ENCODE results near the gene RGPD6.
"Not testable (repeated sequence)": the region's sequence is repeated elsewhere in the genome, so short reads cannot be mapped to it uniquely, and the experiment has no call there.

Gene RGPD6

GRCh38 chr2:110481200-110481599, 95.8 kb downstream of the RGPD6 start:
- not testable (repeated sequence) for DNase-seq (ENCODE audit: low spot score)

GRCh38 chr2:110480084-110480483, 96.9 kb downstream of the RGPD6 start:
- not testable (repeated sequence) for DNase-seq (ENCODE audit: low spot score)

- not testable (repeated sequence) for DNase-seq (ENCODE audit: low spot score)
These were observed 99.7 kb downstream of the RGPD6 start for GRCh38 chr2:110477370-110477769.

DNA sequence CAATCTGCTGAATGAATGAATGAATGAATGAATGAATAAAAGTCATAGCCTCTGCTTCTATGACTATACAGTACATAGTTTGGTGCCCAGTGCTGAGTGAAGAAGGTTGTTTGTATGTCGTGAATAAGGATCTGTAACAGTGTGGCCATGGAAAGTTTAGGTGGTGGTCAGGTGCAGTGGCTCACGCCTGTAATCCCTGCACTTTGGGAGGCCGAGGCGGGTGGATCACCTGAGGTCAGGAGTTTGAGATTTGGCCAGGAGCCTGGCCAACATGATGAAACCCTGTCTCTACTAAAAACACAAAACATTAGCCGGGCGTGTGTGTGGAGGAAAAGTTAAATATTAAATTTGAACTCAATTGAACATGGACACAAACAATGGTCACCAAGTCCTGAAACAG, 100.1 kb downstream of the RGPD6 start:
- not testable (repeated sequence) for DNase-seq (ENCODE audit: low spot score)

DNA sequence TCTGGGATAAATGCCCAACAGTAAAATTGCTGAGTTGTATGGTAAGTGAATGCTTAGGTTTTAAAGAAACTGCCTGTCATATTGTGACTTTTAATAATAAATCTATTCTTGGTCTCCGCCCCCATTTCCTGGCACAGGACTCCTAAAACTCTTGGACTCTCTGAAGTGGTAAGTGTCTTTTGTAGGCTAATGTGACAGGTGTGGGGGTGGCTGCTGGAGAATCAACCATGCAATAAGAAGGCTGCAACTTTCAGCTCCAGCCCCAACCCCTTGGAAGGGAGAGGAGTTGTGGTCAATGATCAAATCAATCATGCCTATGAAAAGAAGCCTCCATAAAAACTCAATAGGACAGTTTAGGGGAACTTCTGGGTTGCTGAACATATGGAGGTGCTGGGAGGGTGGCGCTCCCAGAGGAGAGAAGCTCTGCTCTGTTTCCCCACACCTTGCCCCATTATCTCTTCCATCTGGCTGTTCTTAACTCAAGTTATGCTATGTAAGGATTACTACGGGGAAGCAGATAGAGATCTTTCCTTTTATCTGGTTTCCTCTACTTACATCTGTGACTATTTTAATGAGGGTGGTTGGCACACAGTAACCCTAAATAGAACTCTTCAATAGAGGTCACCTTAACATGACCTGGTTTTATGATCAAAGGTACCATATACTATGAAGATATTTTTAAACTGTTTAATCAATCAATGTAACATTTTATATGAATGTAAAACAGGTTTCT, 101.2 kb downstream of the RGPD6 start:
- not testable (repeated sequence) for DNase-seq (ENCODE audit: low spot score)

DNA sequence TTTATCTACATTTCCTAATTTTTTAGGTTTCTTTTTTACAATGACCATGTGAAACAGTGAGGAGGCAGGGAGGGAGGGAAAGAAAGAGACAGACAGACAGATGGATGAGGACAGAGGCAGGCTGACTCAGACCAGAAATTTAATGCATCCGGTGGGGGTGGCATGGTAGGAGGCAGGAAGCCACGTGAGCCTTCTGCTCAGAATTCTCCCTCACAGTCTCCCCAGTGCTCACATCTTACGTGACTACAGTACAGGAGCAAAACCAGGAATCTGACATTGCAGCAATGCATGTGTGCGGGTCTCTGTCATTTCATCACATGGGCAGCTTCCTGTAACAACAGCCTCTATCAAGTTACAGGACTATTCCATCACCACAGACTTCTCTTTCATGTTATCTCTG, 102.1 kb downstream of the RGPD6 start:
- DNase-seq (ENCODE audit: low spot score), result not testable (repeated sequence)

DNA sequence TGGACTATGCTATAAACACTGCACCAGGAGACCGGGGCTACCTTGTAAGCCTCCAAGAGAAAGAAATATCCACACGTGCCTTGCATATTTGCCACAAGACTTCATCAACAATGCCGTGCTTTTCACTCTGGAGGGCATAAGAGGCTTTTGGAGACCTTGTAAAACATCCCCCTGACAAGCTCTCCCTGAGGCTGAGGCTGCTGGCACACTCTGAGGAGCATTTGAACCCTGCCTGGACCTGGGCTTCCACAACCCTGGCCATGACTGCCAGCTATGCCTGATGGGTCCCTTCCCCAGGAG, 104.0 kb downstream of the RGPD6 start:
- DNase-seq (ENCODE audit: low spot score), result not testable (repeated sequence)

DNA sequence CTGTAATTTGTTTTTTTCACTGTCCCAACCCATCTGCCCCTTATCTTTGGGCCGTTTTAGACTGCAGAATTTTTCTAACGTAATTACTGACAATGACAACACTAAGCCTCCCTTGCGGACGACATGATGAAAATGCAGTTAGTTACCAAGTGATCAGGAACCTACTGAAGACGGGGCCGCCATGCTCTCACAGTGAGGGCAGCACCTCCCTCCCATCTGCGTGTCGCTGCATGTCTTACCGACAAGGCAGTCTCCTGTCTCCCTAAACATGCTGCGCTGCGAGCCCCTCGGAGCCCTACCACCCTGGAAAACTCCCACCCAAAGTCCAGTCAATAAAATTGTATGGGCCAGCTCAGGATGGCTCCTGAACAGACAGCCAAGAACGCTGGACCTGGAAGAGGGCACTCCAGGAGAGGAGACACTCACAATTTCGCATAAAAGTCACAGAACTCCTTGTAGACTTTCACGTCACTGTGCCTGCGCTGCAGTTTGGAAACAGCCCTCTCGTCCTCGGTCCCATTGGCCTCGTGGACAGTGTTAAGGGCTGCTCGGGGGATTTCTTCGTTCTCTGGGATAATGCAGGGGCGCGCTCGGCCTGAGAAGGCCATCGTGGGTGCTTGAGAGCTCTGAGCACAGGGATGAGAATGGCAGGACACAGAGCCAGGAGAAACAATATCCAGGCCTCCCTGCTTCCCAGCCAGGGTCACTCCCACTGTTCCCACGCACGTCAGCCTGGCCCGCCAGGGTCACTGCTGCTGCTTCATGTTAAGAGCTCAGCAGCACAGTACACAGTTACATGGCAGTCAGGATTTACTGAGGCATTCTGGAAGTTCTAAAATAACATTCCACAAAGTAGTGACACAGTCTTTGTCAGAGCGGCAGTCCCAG, 104.6 kb downstream of the RGPD6 start, which contains the start of gene LIMS4:
TSS of gene LIMS4 (minus strand) at position 646 of the 888 bp plus-strand sequence. CDS start at position 608, 38 bp downstream.
- not testable (repeated sequence) for DNase-seq (ENCODE audit: low spot score)

- not testable (repeated sequence) for DNase-seq (ENCODE audit: low spot score)
These were observed 108.1 kb downstream of the RGPD6 start for GRCh38 chr2:110468921-110469320.

DNA sequence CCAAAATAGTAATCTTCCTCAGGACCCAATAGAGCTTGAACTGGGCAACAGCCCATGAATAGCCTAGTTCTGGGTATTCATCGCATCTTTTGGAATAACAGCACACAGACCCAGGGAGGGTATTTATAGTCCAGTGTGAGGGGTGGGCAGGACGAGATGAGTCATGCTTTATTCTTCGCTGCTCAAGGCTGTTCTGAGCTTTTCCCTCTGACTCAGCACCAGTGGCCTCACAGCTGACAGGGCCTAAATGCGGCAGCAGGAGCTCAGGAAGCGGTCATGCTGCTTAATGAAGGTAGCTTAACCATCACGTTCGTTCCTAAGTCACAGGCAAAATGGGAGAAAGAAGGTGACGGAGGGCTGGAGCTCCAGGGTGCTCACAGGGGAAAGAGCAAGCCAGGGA, 111.7 kb downstream of the RGPD6 start:
- DNase-seq (ENCODE audit: low spot score), result not testable (repeated sequence)

Data from activated CD4-positive, alpha-beta T cell treated with anti-CD3 and anti-CD28 coated beads, Interleukin-2, Interleukin-4, amounts not matched to agents 100 ng/mL and 50 ng/mL, durations not matched to agents 16 hours and 8 hours (primary cell).